GM19035 (cell line): ENCODE measurements around the gene CAMK2D.

Experiments
- ATAC-seq: cut with Tn5 transposase; IDR thresholded peaks from one replicate; pipeline ENCODE4 v1.9.1; 2021; ENCODE audit not compliant: unreplicated experiment

CAMK2D gene

DNA sequence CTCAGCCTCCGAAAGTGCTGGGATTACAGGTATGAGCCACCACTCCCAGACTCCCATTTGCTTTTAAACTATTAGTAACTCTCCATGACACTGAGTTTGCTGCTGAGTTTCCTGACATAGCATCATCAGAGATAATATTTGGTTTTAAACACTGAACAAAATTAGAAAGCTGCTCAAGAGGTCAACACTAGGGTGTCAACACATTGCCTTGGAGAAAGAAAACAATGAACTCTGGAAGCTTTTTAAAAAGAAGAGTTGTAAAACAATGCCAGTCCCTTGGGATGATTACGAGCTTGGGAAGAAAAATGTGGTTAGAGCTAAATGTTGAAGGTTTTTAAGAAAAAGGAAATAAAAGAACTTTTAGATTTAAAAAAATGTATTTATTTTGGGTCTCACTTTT lies 264.8 kb downstream of the CAMK2D start:
- no peak for ATAC-seq

DNA sequence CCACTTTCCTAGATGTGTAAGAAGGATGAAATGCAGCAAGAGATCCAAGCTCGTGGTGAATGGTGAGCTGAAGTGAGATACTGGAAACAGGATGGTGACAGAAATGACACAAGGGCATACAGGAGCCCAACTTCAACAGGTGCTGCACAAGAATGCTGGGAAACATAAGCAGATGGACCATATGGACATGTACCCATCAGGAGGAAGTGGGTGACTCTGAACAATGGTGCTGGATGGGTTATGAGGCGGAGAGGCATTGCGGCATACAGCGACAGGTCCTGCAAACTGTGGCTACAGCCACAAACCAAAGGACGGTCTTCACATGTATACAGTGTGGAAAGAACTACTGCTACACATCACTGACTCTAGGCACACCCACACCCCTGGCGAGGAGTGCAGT lies 265.7 kb downstream of the CAMK2D start:
- no peak for ATAC-seq

DNA sequence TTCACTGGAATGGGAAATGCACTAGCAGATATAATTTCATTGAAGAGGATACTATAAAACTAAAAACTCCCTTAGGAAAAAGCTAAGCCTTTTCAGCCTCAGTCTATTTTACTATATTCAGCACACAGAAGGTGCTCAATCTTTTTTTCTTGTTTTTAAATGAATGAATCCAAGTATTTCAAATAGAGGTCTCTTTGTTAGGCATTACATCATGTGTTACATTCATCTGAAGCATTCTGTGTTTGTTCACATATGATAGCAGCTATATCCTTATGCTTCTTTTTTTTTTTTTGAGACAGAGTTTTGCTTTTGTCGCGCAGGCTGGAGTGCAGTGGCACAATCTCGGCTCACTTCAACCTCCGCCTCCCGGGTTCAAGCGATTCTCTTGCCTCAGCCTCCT lies 278.4 kb downstream of the CAMK2D start:
- no peak for ATAC-seq

DNA sequence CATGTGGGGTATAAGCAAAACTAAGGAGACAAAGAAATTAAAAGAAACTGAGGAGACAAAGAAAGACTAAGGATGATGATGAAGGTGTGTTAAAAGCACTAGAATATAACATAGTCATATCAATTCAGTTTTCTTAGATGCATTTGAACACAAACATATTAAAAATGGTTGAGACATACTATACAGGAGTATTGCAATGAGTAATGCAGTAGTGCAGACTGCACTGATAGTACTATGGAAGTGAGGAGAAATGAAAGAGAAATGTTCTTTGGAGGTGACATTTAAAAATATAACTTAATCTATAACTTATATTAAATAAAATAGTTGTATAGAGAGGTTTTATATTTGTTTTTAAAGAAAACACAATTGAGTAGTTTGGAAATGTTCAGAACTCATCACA lies 279.2 kb downstream of the CAMK2D start:
- ATAC-seq = no peak

DNA sequence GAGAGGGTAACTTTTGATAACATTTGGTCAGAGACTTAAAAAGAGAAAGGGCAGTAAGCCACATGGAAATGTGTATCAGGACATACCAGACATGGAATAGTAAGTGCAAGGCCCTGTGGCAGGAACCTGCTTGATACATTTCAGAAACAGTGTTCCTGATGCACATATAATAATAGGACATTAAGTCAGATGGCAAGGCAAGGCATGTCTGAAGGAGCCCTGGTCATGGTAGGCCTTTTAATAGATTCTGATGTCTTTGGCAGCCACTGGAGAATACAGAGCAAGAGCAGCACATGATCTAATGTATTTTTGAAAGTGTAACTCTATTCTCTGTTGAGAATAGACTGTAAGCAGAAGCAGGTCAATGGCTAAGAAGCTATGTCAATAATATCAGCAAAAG lies 279.7 kb downstream of the CAMK2D start:
- ATAC-seq = no peak

DNA sequence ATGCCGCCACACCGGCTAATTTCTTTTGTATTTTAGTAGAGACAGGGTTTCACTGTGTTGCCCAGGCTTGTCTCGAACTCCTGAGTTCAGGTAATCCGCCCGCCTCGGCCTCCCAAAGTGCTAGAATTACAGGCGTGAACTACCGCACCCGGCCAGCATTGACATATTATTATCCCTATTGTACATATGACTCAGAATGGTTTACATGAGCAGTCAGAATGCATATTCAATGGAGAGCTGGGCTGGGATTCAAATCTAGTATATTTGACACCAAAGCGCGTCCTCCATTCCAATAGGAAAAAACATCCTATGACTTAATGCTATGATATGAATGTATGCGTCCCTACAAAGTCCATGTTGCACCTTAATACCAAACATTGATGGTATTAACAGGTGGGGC lies 281.4 kb downstream of the CAMK2D start:
- ATAC-seq = no peak

DNA sequence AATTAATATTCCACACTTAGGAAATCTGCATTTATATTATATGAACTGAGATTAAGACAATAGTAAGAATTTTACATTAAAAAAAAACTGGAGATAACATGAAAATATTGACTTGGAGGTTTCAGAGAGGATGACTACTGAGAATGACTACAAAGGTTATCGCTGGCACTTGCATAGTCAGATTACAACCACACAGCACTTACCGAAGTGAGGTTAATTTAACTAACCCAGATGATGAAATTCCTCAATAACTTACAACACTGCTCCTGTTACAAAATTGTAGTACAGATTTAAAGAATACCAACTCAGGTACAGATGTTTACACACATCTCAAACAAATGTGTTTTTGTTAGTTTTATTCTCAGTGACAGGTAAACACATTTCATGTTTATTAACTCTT lies 283.5 kb downstream of the CAMK2D start:
- no peak for ATAC-seq

DNA sequence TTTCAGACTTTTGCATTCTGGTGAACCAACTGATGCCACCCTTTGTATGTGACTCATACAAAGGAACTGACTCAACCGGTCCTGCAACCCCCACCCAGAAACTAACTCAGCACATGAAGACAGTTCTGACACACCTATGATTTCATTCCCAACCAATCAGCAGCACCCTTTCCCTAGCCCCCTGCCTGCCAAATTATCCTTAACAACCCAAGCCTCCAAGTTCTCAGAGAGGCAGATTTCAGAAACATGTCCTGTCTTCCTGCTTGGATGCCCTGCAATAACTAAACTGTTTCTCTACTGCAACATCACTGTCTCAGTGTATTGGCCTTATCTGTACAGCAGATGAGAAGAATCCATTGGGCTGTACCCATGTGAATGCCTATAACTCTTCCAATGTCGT lies 284.7 kb downstream of the CAMK2D start:
- no peak for ATAC-seq

DNA sequence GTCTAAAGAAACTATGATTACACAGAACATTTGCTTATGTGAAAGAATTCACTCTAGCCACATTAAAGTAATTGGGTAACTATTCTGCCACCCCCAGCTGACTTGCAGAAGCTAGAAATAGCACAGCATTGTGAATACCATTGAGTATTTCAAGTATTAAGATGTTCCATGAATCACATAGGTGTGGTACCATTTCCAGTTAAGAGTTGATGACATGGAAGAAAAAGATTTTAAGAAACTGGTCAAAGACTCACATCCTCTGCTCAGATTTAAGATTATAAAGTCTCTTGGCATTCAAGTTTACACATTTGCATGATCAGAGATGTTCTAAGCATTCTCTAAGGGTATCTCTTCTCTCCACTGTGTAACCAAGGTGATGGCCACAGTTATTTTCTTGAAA lies 287.5 kb downstream of the CAMK2D start:
- no peak for ATAC-seq

DNA sequence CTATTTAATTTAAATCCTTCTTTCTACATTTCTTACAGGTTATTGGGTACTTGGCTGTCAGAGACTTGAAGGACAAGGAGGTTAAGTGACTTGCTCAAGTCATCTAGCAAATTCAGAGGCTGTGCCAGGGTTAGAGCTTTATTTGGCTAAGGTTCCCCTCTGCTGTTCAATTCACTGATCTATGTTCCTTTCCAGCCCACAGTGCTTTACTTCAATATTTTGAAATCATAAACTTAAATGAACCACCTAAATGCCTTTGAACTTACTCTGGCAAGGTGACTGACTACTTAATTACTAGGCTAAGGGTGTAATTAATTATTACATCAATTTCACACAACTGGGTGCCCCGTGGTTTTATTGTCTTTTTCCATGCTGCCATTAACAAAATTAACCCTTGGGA lies 288.7 kb downstream of the CAMK2D start:
- ATAC-seq = no peak

DNA sequence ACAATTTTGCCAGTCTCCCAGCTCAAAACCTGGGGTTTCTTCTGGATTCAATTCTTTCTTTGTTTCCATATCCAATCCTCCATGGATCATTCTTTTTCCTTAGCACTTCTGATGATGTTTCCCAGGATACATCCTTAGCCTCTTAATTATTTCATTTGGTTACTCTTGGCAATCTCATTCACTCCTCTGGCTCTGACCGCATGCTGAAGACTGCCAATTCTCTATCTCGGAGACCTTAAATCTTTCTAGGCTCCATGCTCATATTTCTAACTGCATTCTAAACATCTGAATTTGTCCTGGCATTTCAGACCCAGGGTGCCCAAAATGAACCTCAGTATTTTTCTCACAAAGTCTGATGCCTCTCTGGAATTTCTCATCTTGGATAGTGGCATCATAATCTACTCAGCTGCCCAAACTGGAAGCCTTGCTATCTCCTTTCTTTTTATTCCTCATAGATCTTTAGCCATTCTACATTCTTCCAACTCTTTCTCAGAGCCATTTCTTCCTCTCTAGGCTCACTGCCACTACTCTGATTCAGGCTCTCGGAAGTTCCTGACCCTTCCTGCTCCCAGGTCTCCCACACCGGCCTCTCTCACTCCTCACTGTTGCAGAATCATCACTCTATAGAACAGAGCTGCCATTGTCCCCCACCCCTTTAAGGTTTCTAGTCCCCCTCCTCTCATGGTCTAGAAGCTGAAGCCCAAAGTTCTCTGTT lies 290.2 kb downstream of the CAMK2D start:
- no peak for ATAC-seq

DNA sequence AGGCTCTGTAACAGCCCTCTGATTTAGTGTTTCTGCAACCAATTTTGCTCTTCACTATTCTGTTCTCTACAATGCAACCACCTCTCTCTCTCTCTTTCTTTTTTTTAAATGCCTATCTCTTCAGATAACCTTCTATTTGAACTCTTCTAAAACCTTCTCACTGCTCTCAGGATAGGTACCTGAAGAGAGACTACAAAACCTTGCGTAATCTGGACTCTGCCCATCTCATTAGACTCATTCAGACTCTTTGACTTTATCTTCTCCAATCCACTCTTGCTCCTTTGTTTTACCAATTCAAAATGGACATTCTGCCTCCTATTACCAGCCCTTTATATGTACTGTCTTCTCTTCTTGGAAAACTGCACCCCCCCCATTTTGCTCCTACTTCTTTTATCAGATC lies 291.6 kb downstream of the CAMK2D start:
- no peak for ATAC-seq

DNA sequence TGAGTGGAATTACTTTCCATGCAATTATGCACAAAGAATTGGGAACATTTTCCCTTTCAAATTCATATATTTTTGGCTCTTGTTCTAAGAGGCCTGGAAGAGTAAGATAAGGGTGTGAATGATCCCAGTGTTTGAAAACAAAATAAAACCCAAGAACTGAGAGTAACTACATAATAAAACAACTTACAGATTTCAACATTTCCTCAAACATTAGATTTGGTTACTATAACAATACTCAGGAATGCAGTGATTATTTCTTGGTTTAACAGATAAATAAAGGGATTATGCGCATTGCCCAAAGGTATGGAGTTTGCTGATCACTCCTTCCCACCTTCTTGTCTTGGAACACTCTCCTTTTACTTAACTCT lies 292.5 kb downstream of the CAMK2D start:
- ATAC-seq = no peak

DNA sequence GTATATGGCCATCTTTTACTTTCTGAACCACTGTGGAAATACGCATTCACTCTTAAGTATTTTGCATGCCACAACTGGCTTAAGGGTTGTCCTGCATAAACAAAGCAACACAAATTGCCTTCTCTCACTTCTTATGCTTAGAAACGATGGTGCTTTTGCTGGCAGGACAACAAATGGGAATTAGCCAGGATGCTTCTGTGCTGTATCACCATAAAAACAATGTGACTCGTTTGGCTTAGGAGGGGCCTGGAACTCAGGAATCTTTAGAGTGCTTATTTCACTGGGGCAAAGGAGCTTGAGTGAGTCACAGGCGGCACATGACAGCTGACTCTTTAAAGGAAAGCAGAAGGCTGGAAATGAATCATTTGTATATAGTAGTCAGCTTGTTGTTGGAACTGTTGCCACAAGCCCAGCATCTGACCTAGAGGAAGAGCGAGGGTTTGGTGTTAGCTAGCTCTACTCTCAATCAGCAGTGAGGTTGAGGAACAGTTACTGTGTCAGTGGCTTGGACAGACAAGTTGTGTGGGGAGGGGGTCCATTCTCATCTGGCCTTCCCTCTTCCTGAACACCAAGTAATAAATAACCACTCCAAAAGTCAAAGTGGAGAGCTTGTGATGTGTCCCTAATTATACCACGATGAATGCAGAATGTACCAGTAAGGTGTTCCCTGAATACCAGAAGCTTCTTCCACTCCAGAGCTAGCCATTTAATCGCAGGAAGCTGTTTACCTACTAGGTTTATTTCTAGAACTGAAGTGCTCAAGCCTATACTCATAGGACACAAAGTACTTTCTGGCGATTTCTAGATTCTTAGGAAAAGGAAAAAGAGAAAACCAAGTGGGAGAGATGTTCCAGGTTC lies 293.1 kb downstream of the CAMK2D start:
- no peak for ATAC-seq

DNA sequence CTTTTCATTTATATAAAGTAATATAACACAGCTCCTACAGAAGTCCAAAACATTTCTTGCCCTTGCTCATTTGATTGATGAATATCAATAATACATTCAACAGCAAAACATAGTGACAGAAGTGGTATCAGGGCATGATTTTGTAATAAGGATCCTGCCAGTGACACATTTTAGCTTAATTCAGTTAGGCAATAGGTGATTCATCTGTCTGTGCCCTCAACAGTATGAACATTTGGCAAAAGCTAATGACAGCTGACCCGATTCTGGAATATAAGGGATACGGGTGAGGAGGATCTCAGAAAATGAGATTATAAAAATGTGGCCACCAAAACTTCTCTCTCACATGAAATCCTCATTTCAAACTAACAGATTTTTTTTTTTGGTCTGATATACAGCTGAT lies 294.0 kb downstream of the CAMK2D start:
- ATAC-seq = no peak

DNA sequence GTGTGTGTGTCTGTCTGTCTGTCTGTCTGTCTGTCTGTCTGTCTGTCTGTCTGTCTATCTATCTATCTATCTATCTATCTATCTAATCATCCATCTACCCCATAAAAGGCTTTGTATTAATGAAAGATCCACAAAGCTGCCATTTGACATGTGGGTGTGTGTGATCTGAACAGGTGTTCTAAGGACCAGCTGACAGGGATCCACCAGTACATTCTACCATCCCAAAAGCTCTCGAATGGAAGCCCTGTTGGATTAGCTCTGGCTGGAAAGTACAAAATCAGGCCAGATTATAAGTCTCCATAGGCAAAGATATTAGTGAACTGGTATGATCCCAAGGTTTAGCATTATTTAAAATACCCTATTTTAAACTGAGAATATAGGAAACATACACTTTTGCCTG lies 299.3 kb downstream of the CAMK2D start:
- ATAC-seq = no peak

DNA sequence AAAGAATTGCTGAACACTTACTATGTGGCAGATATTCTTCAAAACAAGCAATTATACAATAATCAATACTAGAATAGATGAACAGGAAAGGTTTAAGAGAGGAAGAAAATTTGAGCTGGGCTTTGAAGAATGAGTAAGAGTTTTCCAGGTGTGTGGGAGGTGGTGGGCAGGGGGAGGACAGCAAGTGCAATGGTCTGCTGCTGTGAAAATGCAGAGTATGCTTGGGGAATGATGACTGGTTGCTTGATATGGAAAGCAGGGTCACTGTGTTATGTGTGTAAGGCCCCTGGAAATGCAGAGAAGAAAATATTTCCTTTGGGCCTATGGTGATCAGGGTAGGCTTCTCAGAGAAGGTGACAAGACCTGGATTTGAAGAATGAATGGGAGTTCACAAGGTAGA lies 300.3 kb downstream of the CAMK2D start:
- no peak for ATAC-seq

DNA sequence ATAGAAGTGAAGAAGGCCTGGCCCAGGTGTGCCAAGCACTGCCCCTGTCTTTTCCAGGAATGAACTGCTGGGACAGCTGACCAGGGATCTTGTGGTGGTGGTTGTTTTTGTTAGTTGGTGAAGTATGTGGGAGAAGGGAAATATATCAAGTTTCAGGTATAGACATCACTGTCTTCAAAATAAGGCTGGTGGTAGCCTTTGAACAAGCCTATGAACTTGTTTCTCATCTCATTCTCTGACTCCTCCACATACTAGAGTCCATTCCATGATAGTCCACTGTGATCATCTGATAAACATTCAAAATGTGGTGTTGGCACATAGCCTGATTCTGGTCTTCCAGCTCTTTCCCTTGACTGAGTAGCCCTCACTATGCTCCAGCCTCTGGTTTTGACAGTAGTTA lies 303.7 kb downstream of the CAMK2D start:
- ATAC-seq = no peak

DNA sequence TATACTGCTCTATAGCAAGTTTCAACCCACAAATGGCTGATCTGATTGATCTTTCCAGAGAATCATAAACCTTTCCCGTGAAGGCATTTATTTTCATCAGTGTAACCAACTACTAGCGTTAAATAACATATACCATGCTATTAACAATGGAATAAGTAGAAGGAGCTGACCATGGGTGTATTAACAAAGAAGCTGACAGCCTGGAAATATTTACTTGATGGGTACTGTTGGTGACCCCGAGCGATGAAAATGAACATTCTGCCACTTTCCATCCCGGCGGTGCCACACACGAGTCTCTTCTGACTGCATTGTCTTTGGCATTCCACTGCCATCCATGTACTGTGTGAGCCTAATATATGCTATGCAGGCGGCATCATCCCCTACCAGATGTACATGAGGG lies 304.4 kb downstream of the CAMK2D start:
- no peak for ATAC-seq

DNA sequence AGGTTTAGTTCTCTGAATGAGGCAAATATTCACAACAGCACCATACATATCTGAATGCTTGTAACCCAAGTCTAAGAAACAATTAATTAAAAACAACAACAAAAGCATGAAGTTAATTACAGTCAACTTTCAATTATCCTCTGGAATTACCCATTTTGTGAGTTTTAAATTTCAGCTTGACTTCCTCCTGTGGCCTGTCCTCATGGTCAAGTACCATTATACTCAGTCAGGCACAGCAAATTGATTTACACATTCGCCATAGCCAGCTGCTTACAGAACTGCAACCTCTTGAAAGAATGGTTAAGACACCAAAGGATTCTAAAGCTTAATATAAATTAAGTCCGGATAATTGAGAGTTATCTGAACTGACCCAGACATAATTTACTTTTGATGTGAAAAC lies 306.5 kb downstream of the CAMK2D start:
- no peak for ATAC-seq

DNA sequence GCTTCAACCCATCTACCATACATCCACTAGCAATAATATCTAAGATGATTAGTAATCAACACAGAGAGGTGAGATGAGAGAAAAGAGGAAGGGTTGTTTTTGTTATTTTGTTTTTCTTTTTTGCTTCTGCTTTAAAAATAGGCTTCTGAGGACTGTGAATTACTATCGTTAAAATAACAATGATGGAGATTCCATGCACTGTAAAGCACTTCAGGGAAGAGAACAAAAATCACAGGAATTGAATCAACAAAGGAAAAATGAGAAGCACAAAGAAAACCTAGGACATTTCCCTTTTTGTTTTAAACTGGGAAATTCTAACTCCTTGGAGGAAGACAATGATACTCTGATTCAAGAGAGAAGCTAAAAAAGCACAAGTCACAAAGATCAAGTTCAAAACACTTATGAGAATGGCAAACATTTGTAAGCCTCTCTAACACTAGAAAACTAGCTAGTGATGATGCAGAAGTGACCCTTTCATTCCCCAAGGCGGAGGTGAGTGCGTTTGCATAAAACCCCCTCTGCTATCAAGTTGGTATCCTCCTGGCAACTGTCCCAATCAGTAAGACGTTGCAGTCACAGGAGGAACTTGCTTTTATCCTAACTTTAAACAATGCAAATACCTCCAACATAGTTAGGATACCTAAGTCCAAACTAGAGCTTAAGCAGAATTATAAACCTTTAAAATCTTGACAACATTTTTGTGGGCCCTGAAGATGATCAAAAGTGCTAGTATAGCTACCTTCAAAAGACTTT lies 308.5 kb downstream of the CAMK2D start:
- ATAC-seq = no peak

DNA sequence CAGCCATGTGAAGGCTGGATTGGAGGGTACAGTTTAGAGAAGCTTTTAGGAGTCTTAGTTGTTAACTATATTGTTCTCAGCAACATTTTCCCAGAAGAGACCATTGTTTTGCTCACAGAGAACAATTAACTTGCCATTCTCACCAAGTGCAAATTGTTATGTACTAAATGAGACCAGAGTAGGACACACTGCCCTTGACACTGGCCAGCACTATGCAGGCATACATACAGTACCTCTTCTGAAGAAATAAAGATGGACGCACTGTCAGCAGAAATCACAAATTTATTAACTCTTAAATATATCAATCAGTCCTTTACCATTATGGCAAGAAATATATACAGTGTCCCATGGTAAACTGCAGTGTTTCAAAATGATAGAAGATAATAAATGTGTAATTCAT lies 309.4 kb downstream of the CAMK2D start:
- ATAC-seq = no peak
